ENCODE results near the gene CAB39L. TPM values are rescaled to one million over a fixed set of nuclear protein-coding genes. Genes with fewer than 3 reads are reported as not detected.

Gene CAB39L
- total RNA-seq, 3 donors from 2014 or later (not counting 1 experiment from before 2014, with no cell fraction given): 4.4 to 6.5 (median 6.0) TPM

DNA sequence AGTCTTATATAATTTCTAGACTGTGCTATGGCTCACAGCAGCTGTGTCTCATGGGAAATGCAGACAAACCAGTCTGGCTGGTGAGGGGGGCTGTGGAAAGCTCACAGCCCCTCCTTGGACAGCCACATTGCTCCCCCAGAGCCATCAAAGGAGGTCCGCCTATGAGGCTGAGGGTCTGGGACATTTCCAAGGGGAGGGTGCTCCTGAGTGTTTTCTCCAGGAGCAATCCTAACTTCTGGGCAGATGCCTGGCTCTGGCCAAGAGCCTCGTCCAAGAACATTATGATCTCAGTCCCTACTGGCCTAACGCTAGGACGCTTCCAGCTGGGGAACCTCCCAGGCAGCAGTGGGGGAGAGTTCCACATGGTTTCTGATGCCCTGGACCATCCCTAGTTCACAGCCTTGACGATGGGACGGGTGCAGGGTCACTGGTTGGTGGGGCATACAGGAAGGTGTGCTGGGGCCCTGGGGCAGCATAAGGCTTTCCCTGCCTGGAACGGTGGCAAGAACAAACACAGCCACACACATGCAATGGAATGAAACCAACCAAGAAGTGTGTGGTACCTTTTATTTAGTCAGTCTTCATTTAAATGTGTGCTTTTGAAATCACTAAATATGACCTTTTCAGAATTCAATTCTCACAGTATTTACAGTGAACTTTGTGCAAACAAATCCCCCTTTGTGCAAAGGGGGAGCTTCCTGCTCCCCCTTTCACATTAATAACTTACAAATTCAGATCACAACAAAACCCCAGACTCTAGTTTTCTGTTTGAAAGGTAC is 135.6 kb downstream of the CAB39L start:
- Histone ChIP-seq H3K36me3 (ENCODE audit: control insufficient read depth, insufficient read depth, low read length) (no peaks in the 10 kb centered on the region), H3K9me3 (ENCODE audit: control insufficient read depth, insufficient read depth, low read length) (no peaks in the 10 kb centered on the region), H3K27ac (ENCODE audit: low read length) (no peak overlapping the region), H3K27me3 (ENCODE audit: control insufficient read depth, insufficient read depth, low read length) (no peaks in the 10 kb centered on the region), H3K4me1 (ENCODE audit: control insufficient read depth, insufficient read depth, low read length) (no peaks in the 10 kb centered on the region), H3K4me3 (ENCODE audit: low read length) (no peak overlapping the region)
- H3K27ac Mint-ChIP-seq: no peak overlapping the region
- no peaks in the 10 kb centered on the region for H3K27me3 Mint-ChIP-seq (ENCODE audit: low read depth in 2 of 2)
- ATAC-seq: no peak
- H3K4me1 Mint-ChIP-seq: no peaks in the 10 kb centered on the region
- TF ChIP-seq, protein P1, sequence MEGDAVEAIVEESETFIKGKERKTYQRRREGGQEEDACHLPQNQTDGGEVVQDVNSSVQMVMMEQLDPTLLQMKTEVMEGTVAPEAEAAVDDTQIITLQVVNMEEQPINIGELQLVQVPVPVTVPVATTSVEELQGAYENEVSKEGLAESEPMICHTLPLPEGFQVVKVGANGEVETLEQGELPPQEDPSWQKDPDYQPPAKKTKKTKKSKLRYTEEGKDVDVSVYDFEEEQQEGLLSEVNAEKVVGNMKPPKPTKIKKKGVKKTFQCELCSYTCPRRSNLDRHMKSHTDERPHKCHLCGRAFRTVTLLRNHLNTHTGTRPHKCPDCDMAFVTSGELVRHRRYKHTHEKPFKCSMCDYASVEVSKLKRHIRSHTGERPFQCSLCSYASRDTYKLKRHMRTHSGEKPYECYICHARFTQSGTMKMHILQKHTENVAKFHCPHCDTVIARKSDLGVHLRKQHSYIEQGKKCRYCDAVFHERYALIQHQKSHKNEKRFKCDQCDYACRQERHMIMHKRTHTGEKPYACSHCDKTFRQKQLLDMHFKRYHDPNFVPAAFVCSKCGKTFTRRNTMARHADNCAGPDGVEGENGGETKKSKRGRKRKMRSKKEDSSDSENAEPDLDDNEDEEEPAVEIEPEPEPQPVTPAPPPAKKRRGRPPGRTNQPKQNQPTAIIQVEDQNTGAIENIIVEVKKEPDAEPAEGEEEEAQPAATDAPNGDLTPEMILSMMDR (IDR thresholded peaks at IDR 0.05): no peak
- no peaks in the 10 kb centered on the region for H3K9me3 Mint-ChIP-seq
- intact Hi-C loops (cut with micrococcal nuclease): loop anchor here (10.0 kb wide), 1 partner anchor 1767 kb away; no protein-coding TSS in a partner anchor
- no peaks in the 10 kb centered on the region for H3K36me3 Mint-ChIP-seq
- 83% methylated on average over 6 of the region's 7 CpGs for WGBS (ENCODE audit: insufficient coverage)
- DNase-seq: no peak
- H3K4me3 Mint-ChIP-seq: no peak overlapping the region

DNA sequence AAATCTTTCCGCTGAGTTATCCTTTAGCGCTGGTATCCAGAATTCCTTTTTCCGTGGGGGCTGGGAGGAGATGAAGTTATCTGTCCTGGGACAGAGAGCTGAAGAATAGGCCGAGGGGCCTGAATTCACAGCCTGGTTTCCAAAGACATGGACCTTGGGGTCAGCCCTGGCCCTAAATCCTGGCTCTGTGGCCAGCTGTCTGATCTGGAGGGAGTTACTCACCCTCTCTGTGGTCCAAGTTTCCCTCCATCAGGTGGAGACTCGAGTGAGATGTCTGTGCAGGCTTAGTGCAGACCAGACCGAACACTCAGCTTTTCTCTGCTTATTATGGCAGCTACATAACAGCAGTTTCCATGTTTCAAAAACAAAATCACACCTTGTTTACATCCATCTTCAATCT is 136.5 kb downstream of the CAB39L start:
- Mint-ChIP-seq H3K4me3 (no peak overlapping the region), H3K9me3 (no peaks in the 10 kb centered on the region), H3K27ac (no peak overlapping the region), H3K4me1 (peaks cover 6 to 8% of the 10 kb centered on the region in 2 donors), H3K27me3 (ENCODE audit: low read depth in 2 of 2) (no peaks in the 10 kb centered on the region), H3K36me3 (no peaks in the 10 kb centered on the region)
- ATAC-seq (no peak), DNase-seq (no peak)
- Histone ChIP-seq H3K36me3 (ENCODE audit: control insufficient read depth, insufficient read depth, low read length) (no peaks in the 10 kb centered on the region), H3K4me3 (ENCODE audit: low read length) (no peak overlapping the region), H3K9me3 (ENCODE audit: control insufficient read depth, insufficient read depth, low read length) (no peaks in the 10 kb centered on the region), H3K27me3 (ENCODE audit: control insufficient read depth, insufficient read depth, low read length) (no peaks in the 10 kb centered on the region), H3K27ac (ENCODE audit: low read length) (no peak overlapping the region), H3K4me1 (ENCODE audit: control insufficient read depth, insufficient read depth, low read length) (no peaks in the 10 kb centered on the region)
- TF ChIP-seq, protein P1 (IDR thresholded peaks at IDR 0.05): no peak
- intact Hi-C loops (cut with micrococcal nuclease): loop anchor here (10.0 kb wide), 1 partner anchor 1767 kb away; no protein-coding TSS in a partner anchor
- WGBS (ENCODE audit: insufficient coverage): 94% methylated on average over 6 of the region's 6 CpGs

DNA sequence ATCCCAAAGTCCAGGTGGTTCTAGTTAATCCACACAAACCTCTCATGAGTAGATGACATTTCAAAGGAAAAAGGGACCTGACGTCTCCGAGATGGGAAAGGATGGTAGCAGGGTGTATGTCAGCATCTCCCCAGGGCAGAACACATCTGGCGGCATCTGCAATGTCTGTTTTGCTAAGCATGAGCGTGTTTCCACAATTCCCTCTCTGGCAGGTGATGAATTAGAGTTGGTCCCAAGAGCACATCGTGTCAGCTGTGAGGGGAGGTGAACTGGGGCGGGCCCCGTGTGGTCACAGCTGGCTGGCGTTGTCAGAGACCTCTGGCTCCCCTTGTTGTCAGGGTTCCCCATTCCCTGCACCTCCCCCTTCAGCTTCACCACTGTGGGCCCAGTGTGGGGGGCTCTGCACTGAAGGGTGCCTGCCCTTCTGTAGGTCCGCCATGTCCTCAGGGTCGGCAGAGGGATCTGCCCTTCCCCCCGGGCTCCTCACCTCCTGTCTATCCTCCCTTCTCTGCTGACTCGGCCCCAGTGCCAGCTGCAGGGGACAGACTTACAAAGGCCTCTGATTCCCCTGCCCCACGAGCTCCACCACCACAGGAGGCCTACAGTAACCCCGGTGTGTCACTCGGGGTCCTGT is 138.0 kb downstream of the CAB39L start:
- ATAC-seq (no peak), DNase-seq (no peak)
- intact Hi-C loops (cut with micrococcal nuclease): loop anchor here (10.0 kb wide), 1 partner anchor 1769 kb away; no protein-coding TSS in a partner anchor
- Histone ChIP-seq H3K4me1 (ENCODE audit: control insufficient read depth, insufficient read depth, low read length) (peaks cover 6% of the 10 kb centered on the region), H3K4me3 (ENCODE audit: low read length) (no peak overlapping the region), H3K9me3 (ENCODE audit: control insufficient read depth, insufficient read depth, low read length) (no peaks in the 10 kb centered on the region), H3K27me3 (ENCODE audit: control insufficient read depth, insufficient read depth, low read length) (no peaks in the 10 kb centered on the region), H3K27ac (ENCODE audit: low read length) (no peak overlapping the region), H3K36me3 (ENCODE audit: control insufficient read depth, insufficient read depth, low read length) (no peaks in the 10 kb centered on the region)
- Mint-ChIP-seq H3K4me1 (peaks cover 12 to 17% of the 10 kb centered on the region in 2 donors), H3K36me3 (no peaks in the 10 kb centered on the region), H3K27ac (no peak overlapping the region), H3K9me3 (no peaks in the 10 kb centered on the region), H3K27me3 (ENCODE audit: low read depth in 2 of 2) (no peaks in the 10 kb centered on the region), H3K4me3 (no peak overlapping the region)
- WGBS (ENCODE audit: insufficient coverage): 80% methylated on average over 13 of the region's 15 CpGs
- TF ChIP-seq, protein P1 (IDR thresholded peaks at IDR 0.05): no peak

Data from natural killer cell (primary cell).